ENCODE data around the gene MAML3. TPM values are rescaled to one million over a fixed set of nuclear protein-coding genes. Genes with fewer than 3 reads are reported as not detected.

Gene MAML3
- total RNA-seq, 1 donor from 2014 or later = 59.4 TPM

GRCh38 chr4:139802488-139802887, 351.5 kb downstream of the MAML3 start:
- peaks cover 9% of the 10 kb centered on the region for H3K9me3 Mint-ChIP-seq (ENCODE audit: unreplicated experiment)
- H3K27ac Mint-ChIP-seq (ENCODE audit: unreplicated experiment) = peak overlapping the region; percentile 89
- peaks cover 8% of the 10 kb centered on the region for H3K27me3 Mint-ChIP-seq (ENCODE audit: unreplicated experiment)
- H3K36me3 Mint-ChIP-seq (ENCODE audit: unreplicated experiment) = no peaks in the 10 kb centered on the region
- no peak for DNase-seq
- peak overlapping the region; percentile 63 for H3K4me3 Mint-ChIP-seq (ENCODE audit: unreplicated experiment)
- H3K4me1 Mint-ChIP-seq (ENCODE audit: low read depth, unreplicated experiment) = peaks cover 55% of the 10 kb centered on the region
- no peak for TF ChIP-seq CTCF (IDR thresholded peaks at IDR 0.05; ENCODE audit: partially characterized antibody, unreplicated experiment)

DNA sequence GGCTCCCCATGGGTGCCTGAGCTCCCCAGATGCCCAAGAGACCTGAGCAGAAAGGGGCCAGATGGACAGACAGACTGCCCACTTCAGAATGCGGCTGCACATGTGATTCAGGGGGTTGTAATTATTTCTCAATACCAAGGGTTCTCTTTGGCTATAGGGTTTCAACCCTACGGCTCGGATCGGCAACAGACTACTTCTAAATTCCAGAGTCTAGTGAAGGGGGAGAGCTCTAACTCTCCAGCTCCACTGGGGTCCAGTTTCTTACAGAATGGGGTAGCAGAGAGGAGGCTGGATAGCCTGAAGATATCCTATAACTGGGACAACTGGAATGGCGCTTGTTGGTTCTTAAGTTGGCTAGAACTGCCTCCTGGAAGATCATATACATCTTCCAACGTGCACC, 352.1 kb downstream of the MAML3 start:
- peak overlapping the region; percentile 78 for H3K4me3 Mint-ChIP-seq (ENCODE audit: unreplicated experiment)
- H3K36me3 Mint-ChIP-seq (ENCODE audit: unreplicated experiment) = no peaks in the 10 kb centered on the region
- no peak for TF ChIP-seq CTCF (IDR thresholded peaks at IDR 0.05; ENCODE audit: partially characterized antibody, unreplicated experiment)
- peaks cover 56% of the 10 kb centered on the region for H3K4me1 Mint-ChIP-seq (ENCODE audit: low read depth, unreplicated experiment)
- no peak for DNase-seq
- peaks cover 11% of the 10 kb centered on the region for H3K27me3 Mint-ChIP-seq (ENCODE audit: unreplicated experiment)
- peaks cover 9% of the 10 kb centered on the region for H3K9me3 Mint-ChIP-seq (ENCODE audit: unreplicated experiment)
- H3K27ac Mint-ChIP-seq (ENCODE audit: unreplicated experiment) = peak overlapping the region; percentile 89

GRCh38 chr4:139800082-139800481, 353.9 kb downstream of the MAML3 start:
- H3K4me1 Mint-ChIP-seq (ENCODE audit: low read depth, unreplicated experiment) = peaks cover 63% of the 10 kb centered on the region
- H3K27me3 Mint-ChIP-seq (ENCODE audit: unreplicated experiment) = peaks cover 13% of the 10 kb centered on the region
- no peak for DNase-seq
- no peak overlapping the region for H3K4me3 Mint-ChIP-seq (ENCODE audit: unreplicated experiment)
- TF ChIP-seq CTCF (IDR thresholded peaks at IDR 0.05; ENCODE audit: partially characterized antibody, unreplicated experiment) = no peak
- H3K9me3 Mint-ChIP-seq (ENCODE audit: unreplicated experiment) = peaks cover 9% of the 10 kb centered on the region
- H3K36me3 Mint-ChIP-seq (ENCODE audit: unreplicated experiment) = no peaks in the 10 kb centered on the region
- H3K27ac Mint-ChIP-seq (ENCODE audit: unreplicated experiment) = peak overlapping the region; percentile 87

DNA sequence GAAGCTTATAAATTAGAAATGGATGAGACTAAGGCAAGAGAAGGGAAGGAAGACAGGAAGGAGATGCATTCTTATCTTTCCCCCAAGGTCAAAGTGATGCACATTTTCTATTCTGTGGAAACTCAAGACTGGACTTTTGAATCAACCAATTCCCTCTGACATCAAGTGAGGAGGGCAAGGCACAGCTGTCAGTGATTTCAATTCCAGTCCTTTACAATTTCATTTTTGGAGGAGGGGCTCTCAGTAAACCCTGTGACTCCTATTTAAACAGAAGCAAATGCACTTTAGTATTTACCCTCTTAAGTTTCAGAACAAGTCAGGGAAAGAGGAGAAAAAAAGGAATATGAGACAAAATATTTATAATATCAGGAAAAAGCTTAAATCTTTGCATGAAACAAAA, 354.4 kb downstream of the MAML3 start:
- H3K36me3 Mint-ChIP-seq (ENCODE audit: unreplicated experiment) = no peaks in the 10 kb centered on the region
- H3K4me3 Mint-ChIP-seq (ENCODE audit: unreplicated experiment) = peak overlapping the region; percentile 48
- H3K9me3 Mint-ChIP-seq (ENCODE audit: unreplicated experiment) = peaks cover 9% of the 10 kb centered on the region
- TF ChIP-seq CTCF (IDR thresholded peaks at IDR 0.05; ENCODE audit: partially characterized antibody, unreplicated experiment) = no peak
- DNase-seq = no peak
- H3K4me1 Mint-ChIP-seq (ENCODE audit: low read depth, unreplicated experiment) = peaks cover 67% of the 10 kb centered on the region
- H3K27me3 Mint-ChIP-seq (ENCODE audit: unreplicated experiment) = peaks cover 15% of the 10 kb centered on the region
- H3K27ac Mint-ChIP-seq (ENCODE audit: unreplicated experiment) = peak overlapping the region; percentile 69

- Mint-ChIP-seq H3K27ac (ENCODE audit: unreplicated experiment) (no peak overlapping the region), H3K9me3 (ENCODE audit: unreplicated experiment) (peaks cover 9% of the 10 kb centered on the region), H3K4me1 (ENCODE audit: low read depth, unreplicated experiment) (peaks cover 70% of the 10 kb centered on the region), H3K36me3 (ENCODE audit: unreplicated experiment) (no peaks in the 10 kb centered on the region), H3K27me3 (ENCODE audit: unreplicated experiment) (peaks cover 17% of the 10 kb centered on the region), H3K4me3 (ENCODE audit: unreplicated experiment) (no peak overlapping the region)
- DNase-seq = no peak
- TF ChIP-seq CTCF (IDR thresholded peaks at IDR 0.05; ENCODE audit: partially characterized antibody, unreplicated experiment) = no peak
These were observed 355.5 kb downstream of the MAML3 start for GRCh38 chr4:139798456-139798855.
